HG02610 (cell line): Measurements from ENCODE around the gene COX15.
"Not testable (repeated sequence)": the region's sequence is repeated elsewhere in the genome, so short reads cannot be mapped to it uniquely, and the experiment has no call there.

ENCODE experiments used
- ATAC-seq: cut with Tn5 transposase; IDR thresholded peaks from one replicate; pipeline ENCODE4 v1.9.1; 2021; ENCODE audit warnings: mild to moderate bottlenecking, moderate library complexity; ENCODE audit not compliant: unreplicated experiment

Gene COX15

GRCh38 chr10:99732033-99732842 lies at the start of gene COX15, which contains the start of gene CUTC:
COX15 (minus strand) TSS chr10:99732127; CDS start chr10:99732049, 78 bp downstream.
CUTC (plus strand) TSS chr10:99732234; CDS start chr10:99732349, 115 bp downstream.
- peak; percentile 86 for ATAC-seq

DNA sequence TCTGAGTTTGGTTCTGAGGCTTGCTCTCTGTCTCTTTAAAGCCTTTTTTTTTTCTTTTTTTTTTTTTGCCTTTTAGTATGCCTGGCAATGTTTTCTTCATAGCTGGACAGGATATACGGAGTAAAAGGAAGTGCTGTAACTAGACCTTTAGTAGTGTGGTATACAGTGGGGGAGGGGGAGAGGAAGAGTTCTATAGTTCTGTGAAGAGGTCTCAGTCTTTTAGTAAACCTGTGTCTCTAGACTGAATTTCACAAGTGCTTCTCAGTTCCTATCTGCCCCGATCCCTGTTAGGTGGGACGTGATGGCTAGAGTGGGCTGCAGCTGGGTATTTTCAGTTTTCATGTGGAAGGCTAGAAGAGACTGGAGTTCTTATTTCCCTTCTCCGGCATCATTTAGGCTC lies 47.4 kb upstream of the COX15 start:
- ATAC-seq, result no peak

DNA sequence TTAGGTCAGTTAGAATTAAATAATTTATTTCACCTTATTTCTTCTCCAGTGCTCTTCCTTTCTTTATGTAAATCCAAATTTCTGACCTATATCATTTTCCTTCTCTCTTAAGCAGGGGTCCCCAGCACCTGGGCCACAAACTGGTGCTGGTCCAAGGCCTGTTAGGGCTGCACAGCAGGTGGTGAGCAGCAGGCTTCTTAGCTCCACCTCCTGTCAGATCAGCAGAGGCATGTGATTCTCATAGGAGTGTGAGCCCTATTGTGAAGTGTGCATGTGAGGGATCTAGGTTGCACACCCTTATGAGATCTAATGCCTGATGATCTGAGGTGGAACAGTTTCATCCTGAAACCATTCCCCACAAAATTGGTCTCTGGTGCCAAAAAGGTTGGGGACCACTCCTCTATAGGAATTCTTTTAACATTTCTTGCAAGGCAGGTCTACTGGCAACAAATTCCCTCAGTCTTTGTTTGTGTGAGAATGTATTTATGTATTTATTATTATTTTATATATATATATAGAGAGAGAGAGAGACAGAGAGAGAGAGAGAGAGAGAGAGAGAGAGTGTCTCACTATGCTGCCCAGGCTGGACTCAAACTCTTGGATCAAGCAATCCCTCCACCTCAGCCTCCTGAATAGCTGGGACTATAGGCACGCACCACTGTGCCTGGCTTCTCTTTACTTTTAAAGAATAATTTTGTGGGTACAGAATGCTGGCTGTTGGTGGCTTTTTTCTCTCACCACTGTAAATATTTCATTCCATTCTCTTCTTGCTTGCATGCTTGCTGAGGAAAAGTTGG lies 46.2 kb upstream of the COX15 start:
- no peak for ATAC-seq

DNA sequence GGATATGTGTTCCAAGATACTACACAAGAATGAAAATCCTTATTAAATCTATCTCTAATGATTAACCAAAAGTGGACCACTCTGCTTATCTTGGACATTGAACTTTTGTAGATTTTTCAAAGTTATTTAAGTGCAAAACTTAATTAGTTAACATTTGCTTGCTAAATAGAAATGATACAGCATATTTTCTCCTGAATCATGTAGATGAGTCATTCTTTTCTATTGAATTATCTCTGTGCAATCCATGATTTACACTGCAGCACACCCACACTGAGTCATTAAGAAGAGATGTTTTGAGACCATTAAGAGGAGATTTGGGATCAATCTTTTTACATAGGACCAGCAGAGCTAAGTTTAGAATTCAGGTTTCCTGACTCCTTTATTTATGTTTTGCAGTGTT lies 43.9 kb upstream of the COX15 start:
- no peak for ATAC-seq

DNA sequence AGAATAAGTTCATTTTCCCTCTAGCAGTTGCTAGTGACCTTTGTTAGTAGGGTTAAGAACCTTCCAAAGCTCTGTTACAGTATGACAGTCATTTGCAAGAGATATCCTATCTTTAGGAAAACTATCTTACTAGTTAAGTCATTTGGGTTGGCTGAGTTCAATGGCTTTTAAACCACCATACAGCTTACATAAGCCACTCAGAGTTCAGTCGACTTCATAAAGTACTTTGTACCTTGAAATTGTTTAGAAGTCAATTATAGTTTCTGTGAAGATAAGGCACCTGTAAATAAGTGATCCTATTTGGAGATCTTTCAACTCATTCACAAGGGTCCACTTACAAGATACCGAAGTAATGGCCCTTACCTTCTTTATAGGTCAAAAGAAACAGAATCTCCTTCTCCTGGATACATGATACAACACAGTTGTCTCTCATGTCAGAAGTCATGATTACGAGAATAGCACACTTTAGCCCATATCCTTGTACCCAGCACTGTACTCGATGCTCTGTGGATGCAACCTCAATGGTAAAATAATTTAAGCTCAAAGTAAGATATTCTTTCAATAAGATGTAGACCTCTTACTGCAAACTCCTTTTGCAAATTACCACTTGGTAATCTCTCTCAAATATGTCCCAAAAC lies 38.6 kb upstream of the COX15 start:
- no peak for ATAC-seq

DNA sequence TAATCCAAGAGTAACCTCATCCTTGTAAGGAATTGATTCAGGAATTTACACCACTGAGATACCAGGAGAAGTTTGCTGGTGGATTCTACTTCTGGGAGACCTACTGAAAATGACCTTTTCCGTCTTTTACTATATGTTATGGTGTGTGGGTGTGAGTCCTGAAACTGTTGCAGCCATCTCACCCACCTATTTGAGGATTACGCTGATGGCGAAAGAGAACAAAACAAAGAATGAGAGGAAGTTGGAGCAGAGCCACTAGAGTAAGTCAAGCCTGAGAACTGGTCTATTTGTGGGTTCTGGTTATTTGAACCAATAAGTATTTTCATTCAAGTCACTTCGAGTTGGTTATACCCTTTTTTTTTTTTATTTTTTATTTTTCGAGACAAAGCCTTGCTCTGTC lies 37.8 kb upstream of the COX15 start:
- no peak for ATAC-seq

- ATAC-seq, result no peak
Measured at GRCh38 chr10:99768556-99768955, 36.6 kb upstream of the COX15 start.

DNA sequence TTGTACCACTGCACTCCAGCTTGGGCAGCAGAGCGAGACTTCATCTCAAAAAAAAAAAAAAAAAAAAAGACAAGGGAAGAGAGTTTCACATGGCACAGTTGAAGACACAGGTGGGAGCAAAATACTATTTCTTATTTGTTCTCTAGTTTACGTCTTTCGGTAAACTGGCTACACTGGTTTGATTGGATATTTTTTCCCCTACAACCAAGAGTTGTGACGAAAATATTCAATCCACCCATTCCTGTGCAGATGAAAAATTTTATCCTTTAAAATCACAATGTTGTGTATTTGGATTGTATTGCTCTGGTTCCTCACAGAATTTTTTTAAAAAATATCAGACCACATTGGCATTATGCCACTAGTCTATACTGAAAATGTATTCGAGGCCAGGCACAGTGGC lies 36.0 kb upstream of the COX15 start:
- ATAC-seq, result no peak

DNA sequence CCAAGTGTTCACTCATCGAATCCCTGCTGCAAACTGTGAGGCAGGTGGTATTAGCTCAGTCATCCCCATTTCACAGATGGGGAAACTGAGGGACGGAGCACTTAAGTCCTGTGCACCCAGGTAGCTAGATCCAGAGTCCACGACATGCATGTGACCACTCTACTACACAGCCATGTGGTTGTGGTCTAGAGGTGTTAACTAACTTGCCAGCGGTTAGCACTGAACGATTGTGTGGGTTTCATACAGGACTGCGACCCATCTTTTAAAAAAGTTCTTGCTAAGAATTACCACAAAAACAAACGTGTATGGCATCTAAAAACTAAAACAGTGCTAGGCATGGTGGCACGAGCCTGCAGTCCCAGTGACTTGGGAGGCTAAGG lies 34.4 kb upstream of the COX15 start:
- ATAC-seq, result peak; percentile 87

DNA sequence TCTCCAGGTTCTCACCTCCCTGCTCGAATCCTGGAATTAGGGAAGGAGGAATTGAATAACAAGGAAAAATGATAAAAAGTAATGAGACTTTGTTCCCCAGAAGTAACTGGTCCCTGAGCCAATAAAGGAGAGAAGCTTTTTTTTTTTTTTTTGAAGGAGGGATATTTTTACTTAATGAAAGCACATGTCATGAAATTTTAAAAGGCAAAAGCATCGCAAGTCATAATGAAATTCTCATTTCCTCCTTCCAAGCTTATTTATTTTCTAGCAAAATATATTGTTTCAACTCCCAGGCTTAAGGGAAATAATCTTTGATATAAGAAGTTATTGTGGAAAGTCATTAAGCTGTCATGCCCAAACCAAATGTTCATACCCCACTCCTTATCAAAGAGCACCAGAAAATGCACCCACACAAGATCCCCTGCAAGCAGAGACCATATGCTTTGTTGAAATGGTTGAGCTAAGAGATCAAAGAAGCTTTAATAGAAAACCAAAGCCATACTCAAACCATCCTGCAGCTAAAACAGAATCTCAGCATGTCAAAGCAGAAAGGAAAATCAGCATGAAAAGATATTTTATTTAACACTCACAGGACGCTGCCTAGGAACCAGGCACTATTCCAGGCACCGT lies 33.9 kb upstream of the COX15 start:
- no peak for ATAC-seq

DNA sequence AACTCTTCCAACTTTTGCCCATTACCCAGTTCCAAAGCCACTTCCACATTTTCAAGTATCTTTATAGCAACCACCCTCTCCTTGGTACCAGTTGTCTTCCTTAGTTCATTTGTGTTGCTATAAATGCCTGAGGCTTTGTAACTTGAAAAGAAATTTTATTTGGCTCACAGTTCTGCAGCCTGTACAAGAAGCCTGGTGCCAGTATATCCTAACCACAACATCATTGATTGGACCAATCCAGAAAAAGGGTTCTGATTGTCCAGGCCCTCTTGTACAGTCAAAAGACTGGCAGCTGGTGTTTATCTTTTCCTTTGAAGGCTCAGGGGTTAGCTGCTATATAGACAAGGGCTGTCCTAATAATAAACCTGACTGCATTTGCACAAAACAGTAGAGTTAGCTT lies 29.4 kb upstream of the COX15 start:
- ATAC-seq, result no peak

- no peak for ATAC-seq
Measured at GRCh38 chr10:99760321-99760720, 28.4 kb upstream of the COX15 start.

- ATAC-seq, result no peak
Measured at GRCh38 chr10:99758211-99758891, 26.4 kb upstream of the COX15 start.

DNA sequence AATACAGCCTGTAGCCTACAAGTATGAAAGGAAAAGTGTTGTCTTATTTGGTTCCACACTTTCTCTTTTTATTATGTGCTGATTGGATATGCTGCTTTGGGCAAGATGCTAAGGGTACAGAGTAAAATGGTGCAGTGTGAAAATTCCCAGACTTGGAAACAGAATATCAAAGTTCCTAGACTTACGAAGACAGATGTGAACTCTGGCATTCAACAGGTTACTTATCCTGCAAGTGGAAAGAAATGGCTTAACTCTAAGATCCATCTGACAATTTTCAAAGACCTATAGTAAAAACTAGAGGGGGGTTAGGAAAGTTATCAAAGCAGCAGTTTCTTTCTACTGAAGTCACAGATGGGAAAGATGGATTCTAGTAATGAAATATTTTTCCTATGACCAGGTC lies 24.2 kb upstream of the COX15 start:
- ATAC-seq, result no peak

DNA sequence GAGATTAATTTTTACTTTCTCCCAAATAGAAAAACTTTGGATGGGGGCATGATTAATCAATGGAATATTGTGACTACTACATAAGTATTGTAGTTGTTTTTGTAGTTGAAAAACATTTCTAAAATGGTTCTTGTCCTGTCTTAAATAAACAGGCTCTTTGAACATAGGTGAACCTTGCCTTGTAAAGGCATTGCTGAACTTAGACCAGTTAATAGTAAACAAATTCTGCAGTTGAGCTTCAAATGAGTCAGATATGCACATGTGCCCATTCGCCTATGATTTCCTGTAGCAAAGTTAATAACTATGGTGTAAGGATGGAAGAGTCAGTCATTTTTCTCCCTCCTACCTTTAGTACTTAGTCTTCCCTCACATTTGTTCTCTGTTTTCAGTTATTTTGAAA lies 22.7 kb upstream of the COX15 start:
- no peak for ATAC-seq

GRCh38 chr10:99750641-99751040 lies 18.7 kb upstream of the COX15 start:
- ATAC-seq, result no peak

DNA sequence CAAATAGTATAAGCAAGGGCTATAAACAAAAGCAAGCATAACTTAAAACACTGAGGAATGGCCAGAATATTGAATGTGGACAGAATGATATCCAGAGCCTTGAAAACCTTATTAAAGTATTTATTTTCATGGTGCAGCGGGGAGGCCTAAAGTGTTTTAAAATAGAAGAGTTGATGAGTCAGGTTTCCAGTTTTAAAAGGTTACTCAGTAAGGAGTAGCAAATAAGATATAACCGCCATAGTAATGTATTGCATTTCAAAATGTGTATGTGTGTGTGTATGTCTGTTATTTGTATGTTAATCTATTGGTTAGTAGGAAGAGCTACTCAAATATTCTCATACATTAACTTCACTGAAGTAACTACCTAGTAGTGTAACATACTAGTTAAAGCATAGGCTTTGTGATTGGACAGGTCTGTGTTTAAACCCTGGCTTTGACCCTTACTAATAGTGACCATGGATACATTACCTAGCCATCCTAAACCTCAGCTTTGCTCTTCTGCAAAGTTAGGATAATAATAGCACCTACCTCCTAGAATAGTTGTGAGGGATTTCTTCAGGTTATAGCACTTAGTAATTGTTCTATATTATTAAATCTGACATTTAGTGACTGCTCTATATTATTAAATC lies 17.0 kb upstream of the COX15 start:
- ATAC-seq, result no peak

DNA sequence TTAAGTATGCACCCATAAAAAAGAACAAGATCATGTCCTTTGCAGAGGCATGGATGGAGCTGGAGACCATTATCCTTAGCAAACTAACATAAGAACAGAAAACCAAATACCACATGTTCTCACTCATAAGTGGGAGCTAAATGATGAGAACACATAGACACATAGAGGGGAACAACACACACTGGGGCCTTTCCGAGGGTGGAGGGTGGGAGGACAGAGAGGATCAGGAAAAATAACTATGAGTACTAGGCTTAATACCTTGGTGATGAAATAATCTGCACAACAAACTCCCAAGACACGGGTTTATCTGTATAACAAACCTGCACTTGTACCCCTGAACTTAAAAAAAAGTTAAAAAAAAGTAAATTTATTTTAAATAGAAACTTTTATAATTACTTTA lies 14.2 kb upstream of the COX15 start:
- ATAC-seq, result not testable (repeated sequence)

- no peak for ATAC-seq
Measured at GRCh38 chr10:99743841-99744240, 11.9 kb upstream of the COX15 start.

- no peak for ATAC-seq
Measured at GRCh38 chr10:99742701-99743100, 10.8 kb upstream of the COX15 start.
